BJ (cell line): Measurements from ENCODE around the gene RAD9A. TPM values are rescaled to one million over a fixed set of nuclear protein-coding genes. Genes with fewer than 3 reads are reported as not detected.

ENCODE experiments used
- CTCF ChIA-PET: fragments of 350-600 bp; formaldehyde crosslinking; extraction: SDS; loops from one replicate; lab custom pipeline; 2021; ENCODE audit warnings: antibody characterized with exemption, inconsistent platforms; lab: Yijun Ruan, JAX
- POLR2A ChIA-PET: fragments of 300-600 bp; sonication (Branson Sonifier 250); formaldehyde crosslinking; extraction: SDS; loops from one replicate; lab custom pipeline; 2021; ENCODE audit warnings: antibody characterized with exemption; lab: Charles Lee
- DNase-seq: peaks from one replicate; pipeline ENCODE4 v3.0.0-alpha.2; 2011; ENCODE audit warnings: low read depth
- H3K27me3 ChIP-seq: 2 replicates; pipeline ENCODE4 v1.6.0; 2011; ENCODE audit warnings: low read length; ENCODE audit not compliant: control insufficient read depth, insufficient read depth
- H3K36me3 ChIP-seq: 2 replicates; pipeline ENCODE4 v1.5.1; 2011; ENCODE audit warnings: low read length; ENCODE audit not compliant: control insufficient read depth, insufficient read depth
- H3K4me3 ChIP-seq: 2 replicates; pipeline ENCODE4 v1.5.1; 2011; ENCODE audit warnings: low read depth, mild to moderate bottlenecking, control low read depth, low read length
- polyA plus RNA-seq: library from polyadenylated mRNA; depleted of rRNA; stranded (reverse); fragments of >200 nt; gene quantifications from 2 replicates; pipeline ENCODE4 v1.2.3, GENCODE V29; 2011
- TF ChIP-seq, protein P1 (sequence below): IDR thresholded peaks from 2 replicates; pipeline ENCODE4 v1.5.1; 2011; ENCODE audit warnings: low read depth, mild to moderate bottlenecking, control low read depth, inconsistent platforms, low read length, moderate library complexity; ENCODE audit not compliant: insufficient read depth

RAD9A gene
- polyA plus RNA-seq, 1 experiment: 10.7 TPM

DNA sequence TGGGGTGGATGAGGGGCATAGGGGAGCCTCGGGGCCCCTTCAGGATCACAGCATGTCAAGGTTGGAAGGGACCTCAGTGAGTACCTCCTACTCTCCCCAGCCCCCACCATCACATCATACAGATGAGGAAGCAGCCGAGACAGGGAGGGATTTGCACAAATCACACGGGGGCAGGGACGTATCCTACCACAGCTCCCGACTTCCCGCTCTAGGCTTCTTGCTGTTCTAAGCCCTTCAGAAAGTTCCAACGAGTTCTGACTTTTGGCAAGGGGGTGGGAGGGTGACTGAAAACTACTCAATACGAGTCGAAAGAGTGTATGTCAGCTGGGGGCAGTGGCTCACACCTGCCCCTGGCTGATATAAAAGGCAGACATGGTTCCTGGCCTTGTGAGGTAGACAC, 4.7 kb upstream of the RAD9A start:
- DNase-seq: no peak
- TF ChIP-seq, protein P1, sequence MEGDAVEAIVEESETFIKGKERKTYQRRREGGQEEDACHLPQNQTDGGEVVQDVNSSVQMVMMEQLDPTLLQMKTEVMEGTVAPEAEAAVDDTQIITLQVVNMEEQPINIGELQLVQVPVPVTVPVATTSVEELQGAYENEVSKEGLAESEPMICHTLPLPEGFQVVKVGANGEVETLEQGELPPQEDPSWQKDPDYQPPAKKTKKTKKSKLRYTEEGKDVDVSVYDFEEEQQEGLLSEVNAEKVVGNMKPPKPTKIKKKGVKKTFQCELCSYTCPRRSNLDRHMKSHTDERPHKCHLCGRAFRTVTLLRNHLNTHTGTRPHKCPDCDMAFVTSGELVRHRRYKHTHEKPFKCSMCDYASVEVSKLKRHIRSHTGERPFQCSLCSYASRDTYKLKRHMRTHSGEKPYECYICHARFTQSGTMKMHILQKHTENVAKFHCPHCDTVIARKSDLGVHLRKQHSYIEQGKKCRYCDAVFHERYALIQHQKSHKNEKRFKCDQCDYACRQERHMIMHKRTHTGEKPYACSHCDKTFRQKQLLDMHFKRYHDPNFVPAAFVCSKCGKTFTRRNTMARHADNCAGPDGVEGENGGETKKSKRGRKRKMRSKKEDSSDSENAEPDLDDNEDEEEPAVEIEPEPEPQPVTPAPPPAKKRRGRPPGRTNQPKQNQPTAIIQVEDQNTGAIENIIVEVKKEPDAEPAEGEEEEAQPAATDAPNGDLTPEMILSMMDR: no peak
- no peak overlapping the region for H3K4me3 ChIP-seq
- H3K27me3 ChIP-seq: no peaks in the 10 kb centered on the region; the same call in 1 of the 2 replicates
- no peaks in the 10 kb centered on the region for H3K36me3 ChIP-seq
- ChIA-PET POLR2A (no interaction called here), CTCF (interaction anchor here (1.0 to 24.6 kb wide), 6 partner anchors 14 to 305 kb away, joined by 3 to 892 read pairs (median 8); partner anchors contain the start of genes POLD4 and PPP1CA)

- DNase-seq: no peak
- ChIA-PET POLR2A (no interaction called here), CTCF (interaction anchor here (0.6 to 24.6 kb wide), 6 partner anchors 13 to 305 kb away, joined by 3 to 892 read pairs (median 8); partner anchors contain the start of genes POLD4 and PPP1CA)
- no peak overlapping the region for H3K4me3 ChIP-seq
- H3K36me3 ChIP-seq: no peaks in the 10 kb centered on the region
- no peaks in the 10 kb centered on the region; the same call in 1 of the 2 replicates for H3K27me3 ChIP-seq
- TF ChIP-seq, protein P1: no peak
These were observed 4.3 kb upstream of the RAD9A start for GRCh38 chr11:67387518-67387917.

GRCh38 chr11:67389477-67389876, 2.3 kb upstream of the RAD9A start:
- CTCF ChIA-PET: interaction anchor here (0.6 to 24.6 kb wide), 9 partner anchors 10 to 127 kb away, joined by 3 to 892 read pairs (median 3); partner anchors contain the start of genes CLCF1, POLD4 and PPP1CA
- no peak for DNase-seq
- POLR2A ChIA-PET: no interaction called here

DNA sequence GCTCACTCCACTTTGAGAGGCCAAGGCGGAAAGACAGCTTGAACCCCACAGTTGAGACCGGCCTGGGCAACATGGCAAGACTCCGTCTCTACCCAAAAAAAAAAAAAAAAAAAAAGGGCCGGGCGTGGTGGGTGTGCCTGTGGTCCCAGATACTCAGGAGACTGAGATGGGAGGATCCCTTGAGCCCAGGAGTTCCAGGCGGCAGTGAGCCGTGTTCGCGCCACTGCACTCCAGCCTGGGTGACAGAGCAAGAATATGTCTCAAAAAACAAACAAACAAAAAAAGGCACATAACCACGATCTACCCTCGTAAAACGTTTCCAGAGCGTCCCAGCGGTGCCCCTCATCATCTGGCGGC, 861 bp upstream of the RAD9A start:
- POLR2A ChIA-PET: interaction anchor here (1.5 kb wide), 1 partner anchor 11 kb away, joined by 9 read pairs; the partner anchor contains the start of gene PPP1CA
- CTCF ChIA-PET: interaction anchor here (0.6 to 24.6 kb wide), 10 partner anchors 9 to 192 kb away, joined by 3 to 892 read pairs (median 6); partner anchors contain the start of genes GSTP1, PITPNM1, POLD4 and PPP1CA

More at GRCh38 chr11:67389477-67389876, 2.3 kb upstream of the RAD9A start:
- Histone ChIP-seq H3K4me3 (no peak overlapping the region), H3K27me3 (no peaks in the 10 kb centered on the region; the same call in 1 of the 2 replicates), H3K36me3 (peaks cover 3% of the 10 kb centered on the region; the same call in 1 of the 2 replicates)
- TF ChIP-seq, protein P1: peak; percentile 60

GRCh38 chr11:67392183-67392715, 463 bp downstream of the RAD9A start:
- ChIA-PET CTCF (interaction anchor here (0.7 to 24.6 kb wide), 9 partner anchors 10 to 191 kb away, joined by 3 to 892 read pairs (median 7); partner anchors contain the start of genes GSTP1, POLD4, PPP1CA and TMEM134), POLR2A (interaction anchor here (0.6 to 1.5 kb wide), 2 partner anchors 9 to 46 kb away, joined by 6 to 9 read pairs; partner anchors contain the start of gene PPP1CA)
- TF ChIP-seq, protein P1: no peak
- Histone ChIP-seq H3K27me3 (no peaks in the 10 kb centered on the region; the same call in 1 of the 2 replicates), H3K4me3 (peak overlapping the region; percentile 92), H3K36me3 (peaks cover 10% of the 10 kb centered on the region)
- DNase-seq: no peak

More for the DNA sequence above, 861 bp upstream of the RAD9A start:
- TF ChIP-seq, protein P1: no peak
- Histone ChIP-seq H3K27me3 (no peaks in the 10 kb centered on the region; the same call in 1 of the 2 replicates), H3K4me3 (peak overlapping the region; percentile 92), H3K36me3 (peaks cover 6% of the 10 kb centered on the region)
- no peak for DNase-seq
